GM18868 (cell line): ENCODE results near the gene GATM.
"Not testable (repeated sequence)": the region's sequence is repeated elsewhere in the genome, so short reads cannot be mapped to it uniquely, and the experiment has no call there.

Source experiments
- ATAC-seq: cut with Tn5 transposase; IDR thresholded peaks from one replicate; pipeline ENCODE4 v1.9.1; 2021; ENCODE audit warnings: mild to moderate bottlenecking, moderate library complexity; ENCODE audit not compliant: unreplicated experiment

The GATM gene

DNA sequence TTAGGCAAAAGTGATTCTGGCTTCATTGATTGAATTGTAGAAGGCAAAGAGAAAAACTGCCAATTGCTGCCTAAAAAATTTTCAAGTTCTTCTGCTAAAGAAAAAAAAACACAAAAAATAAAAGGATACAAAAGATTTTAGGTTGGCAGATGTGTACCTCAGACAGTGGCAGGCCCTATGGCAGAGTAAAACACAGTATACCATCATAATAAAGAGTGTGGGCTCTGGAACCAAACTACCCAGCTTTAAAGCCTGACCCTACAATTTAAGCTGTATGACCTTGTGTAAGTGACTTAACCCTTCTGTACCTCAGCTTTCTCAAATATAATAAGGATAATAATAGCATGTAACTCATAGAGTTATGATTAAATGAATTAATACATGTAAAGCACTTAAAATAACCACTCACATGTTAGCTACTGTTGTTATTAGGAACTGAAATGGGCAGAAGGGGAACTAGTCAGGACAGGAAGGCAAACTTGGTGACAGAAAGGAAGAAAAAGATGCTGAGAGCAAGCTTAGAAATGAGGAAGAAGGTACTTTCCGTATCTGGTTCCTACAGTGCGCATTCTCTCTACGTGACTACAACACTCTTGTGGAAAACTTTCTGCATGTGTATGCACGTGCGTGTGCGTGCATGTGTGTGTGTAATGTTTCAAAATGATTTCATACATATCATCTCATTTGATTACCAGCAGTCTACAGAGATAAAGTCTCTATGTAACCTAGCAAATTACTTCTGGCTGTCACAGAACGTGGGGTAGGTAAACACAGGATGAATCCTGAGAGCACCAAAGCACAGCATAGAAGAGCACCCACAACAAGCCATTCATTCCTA is 13.6 kb upstream of the GATM start:
- ATAC-seq, result peak; percentile 94

DNA sequence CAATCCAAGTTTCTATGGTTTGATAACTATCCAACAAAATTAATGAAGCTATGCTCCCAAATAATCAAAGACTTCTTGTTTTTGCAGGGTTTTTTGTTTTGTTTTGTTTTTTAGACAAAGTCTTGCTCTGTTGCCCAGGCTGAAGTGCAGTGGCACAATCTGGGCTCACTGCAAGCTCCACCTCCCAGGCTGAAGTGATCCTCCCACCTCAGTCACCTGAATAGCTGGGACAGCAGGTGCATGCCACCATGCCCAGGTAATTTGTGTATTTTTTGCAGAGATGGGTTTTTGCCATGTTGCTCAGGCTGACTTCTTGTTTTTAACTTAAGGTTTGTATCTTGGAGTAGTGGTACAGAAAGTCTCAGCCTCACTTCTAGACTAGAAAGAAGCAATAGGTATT is 11.0 kb upstream of the GATM start:
- ATAC-seq, result no peak

DNA sequence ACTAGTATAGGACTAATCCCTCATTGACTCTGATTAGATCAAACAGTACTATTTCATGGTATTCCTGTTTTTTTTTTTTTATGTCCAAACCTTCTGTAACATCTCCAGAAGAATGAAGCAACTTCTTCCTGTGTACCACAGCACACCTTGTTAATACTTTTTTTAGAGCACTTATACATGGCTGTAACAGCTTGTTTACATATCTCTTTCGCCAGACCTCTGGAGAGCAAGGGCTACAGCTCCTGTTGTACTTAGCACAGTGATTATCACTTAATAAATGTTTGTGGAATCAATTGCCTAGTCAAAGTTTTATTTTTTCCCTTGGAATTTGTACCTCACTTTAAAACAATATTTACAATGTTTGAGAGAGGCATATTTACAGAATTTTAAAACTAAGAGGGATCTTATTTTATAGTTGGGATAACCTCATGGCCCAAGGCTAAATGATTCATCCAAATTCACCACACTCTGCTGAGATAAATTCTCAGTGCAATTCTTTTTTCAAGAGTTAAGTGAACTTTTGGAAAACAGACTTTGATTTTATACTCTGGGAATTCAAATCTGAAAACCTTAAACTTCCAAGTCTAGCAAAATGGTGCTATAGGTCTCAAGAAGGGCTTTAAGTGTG is 9.2 kb upstream of the GATM start:
- no peak for ATAC-seq

DNA sequence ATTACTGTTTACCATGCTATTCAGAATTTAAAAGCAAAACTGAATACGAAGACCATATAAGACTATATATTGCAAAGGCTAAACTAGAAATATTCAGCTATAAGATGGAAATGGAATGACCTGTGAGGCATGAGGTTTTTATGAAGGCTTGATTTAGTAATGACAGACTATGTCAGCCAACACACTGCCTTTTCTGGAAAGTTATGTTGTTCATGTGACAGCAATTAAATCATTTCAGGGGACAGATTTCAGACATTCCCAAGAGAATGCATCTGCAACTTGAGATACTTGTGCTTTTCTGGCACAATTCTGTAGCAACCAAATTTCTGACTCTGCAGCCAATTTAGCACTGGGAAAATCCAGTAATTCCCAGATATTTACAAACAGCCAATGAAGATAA is 8.6 kb upstream of the GATM start:
- ATAC-seq, result no peak

DNA sequence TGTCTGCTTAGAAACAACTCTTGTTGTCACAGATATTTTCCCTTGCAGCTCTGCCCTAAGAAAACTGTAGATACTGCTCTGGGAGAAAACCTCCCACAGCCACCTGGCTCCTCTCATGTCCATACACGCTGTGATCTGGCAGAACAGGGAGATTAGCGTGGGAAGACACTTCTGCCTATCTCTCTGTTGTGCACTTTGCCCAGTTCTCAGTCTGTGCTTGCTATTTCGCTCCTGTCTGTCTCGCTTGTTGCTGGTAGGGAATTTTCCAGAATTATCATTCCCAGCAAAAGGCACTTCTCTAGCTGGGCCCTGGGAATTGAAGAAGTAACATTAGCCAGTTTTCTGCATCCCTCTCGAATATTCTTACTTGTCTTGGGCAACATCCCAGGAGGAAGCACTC is 8.1 kb upstream of the GATM start:
- no peak for ATAC-seq

DNA sequence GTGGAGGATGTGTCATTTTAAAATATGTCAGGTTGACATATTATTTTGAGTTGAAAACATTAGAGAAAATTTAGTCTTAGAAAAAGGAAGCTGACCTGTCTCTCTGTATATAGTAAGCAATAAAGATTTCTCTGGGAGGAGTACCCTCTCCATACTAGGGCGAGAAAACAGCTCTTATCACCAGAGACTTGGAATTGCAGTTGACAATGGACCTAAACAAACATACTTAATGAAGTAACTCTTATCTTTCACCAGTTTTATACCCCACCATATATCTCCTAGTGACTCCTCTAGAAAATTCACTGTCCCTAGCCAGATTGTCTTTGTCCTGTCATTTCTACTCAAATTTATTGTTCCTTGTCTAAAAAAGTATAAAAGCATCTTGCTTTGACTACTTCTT is 7.2 kb upstream of the GATM start:
- ATAC-seq, result no peak

DNA sequence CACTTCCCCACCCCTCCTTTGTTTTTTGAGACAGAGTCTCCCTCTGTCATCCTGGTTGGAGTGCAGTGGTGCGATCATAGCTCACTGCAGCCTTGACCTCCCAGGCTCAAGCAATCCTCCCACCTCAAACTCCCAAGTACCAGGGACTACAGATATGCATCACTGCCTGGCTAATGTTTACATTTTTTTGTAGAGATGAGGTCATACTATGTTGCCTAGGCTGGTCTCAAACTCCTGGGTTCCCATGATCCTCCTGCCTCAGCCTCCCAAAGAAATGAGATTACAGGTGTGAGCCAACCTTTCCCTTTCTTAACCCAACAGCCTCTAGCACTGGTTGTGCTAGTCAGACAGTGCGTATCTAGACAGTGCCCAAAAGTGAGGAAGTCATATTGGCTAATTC is 6.4 kb upstream of the GATM start:
- no peak for ATAC-seq

DNA sequence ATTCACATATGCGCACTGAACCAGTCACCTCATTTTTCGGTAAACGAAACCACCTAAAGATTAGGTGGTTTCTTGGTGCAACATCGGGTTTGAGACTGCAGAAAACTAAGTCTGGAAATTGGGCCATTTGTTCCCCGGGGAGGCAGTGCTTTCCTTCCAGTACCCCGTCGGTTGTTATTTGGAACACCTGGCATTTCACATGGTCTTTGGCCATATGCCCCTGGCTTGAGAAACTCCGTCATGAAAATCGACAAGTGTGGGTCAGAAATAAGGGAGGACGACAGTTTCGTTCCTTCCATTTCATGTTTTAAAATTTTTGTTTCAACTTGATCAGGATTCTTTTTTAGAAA is 544 bp upstream of the GATM start:
- no peak for ATAC-seq

DNA sequence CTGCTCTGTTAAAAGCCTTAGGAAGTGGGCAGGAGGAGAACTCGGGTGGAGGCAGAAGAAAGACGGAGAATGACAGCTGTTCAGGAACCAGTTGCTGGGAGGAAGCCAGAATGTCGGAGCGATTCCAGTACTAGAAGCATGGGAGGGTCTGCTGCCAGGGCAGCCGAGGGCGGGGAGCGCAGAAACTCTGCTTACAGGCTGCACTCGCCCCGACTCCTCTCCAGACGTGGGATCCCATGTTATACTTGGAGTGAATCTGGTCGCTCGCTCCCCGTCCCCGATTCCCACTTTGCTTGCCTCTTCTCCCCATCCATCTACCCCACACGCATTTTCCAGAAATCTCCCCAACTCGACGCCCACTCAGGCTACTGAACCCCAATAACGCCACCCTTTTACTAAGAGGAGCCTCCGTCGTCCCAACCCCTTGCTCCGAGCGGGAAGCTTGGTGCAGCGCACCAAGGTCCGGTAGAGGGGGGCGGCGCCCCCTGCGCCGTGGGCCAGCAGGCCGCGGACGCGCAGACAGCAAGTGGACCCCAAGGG is 665 bp downstream of the GATM start:
- peak; percentile 21 for ATAC-seq

DNA sequence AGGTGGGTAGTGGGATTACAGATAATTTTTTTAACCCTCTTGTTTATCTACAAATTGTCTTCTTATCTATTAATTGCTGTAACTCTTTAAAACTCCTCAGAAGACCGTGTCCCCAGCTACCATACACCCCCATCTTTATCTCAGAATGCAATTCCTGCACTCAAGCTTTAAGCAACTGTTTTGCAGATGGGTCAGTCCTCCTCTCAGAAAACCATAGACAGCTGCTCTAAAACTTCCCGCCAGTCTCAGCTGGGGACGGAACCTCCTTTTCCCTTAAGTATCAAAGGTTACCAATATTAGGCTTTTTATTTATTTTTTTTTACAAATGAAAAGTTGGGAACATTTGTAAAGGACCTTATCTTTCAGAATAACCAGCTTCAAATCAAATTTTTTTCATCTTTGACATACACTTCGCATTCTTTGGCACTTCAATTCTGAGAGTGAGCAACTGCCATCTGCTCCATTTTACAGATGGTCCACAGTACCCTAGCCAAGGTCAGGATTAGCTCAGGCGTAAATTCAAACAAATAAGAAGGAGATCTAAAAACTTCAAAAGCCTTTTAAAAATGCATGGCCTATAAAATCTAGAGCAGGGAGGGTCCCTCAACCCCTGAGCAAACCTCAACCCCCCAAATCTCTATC is 1.3 kb downstream of the GATM start:
- no peak for ATAC-seq

DNA sequence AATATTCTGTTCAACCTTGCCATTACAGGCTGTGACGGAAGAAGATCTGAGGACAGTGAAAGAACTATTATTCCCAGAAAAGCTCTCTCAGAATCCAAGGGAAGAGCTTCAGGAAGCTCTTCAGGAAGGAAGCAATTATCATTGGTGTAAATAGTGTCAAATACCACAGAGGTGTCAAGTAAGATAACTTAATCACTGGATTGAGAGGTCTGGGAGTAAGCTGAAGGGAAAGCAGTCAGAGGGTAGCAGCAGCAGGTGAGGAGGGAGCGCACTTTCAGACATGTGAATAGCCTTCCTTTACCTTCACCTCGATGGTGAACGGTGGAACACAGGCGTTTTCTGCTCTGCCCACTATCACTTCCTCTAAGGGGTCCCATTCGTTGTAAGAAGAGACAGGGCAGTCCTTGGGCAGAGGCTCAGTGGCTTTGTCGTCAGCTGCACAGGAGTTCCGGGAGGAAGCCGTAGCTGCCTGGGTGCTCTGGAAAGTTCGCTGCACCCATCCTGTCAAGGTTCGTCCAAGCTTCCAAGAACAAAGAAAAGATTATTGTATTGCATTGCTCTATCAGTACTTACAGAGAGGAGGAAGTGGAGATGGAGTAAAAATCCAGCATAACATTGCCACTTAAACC is 1.9 kb downstream of the GATM start:
- no peak for ATAC-seq

DNA sequence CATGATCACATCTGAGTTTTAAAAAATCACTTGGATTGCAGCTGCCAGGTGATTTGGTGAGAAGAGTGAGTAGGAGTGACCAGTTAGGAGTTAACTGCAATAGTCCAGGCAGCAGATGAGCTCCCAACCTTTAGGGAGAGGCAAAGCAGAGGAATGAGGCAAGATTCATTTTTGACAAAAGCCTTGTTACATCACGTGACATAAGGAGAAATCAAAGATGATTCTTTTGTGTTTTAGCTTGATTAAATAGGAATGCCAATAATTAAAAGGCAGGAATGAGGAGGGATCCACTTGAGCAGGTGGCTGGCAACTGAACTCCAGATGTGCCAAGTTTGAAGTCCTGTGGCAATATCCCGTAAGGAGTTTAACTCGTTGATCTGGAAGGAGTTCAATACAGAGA is 2.5 kb downstream of the GATM start:
- no peak for ATAC-seq

DNA sequence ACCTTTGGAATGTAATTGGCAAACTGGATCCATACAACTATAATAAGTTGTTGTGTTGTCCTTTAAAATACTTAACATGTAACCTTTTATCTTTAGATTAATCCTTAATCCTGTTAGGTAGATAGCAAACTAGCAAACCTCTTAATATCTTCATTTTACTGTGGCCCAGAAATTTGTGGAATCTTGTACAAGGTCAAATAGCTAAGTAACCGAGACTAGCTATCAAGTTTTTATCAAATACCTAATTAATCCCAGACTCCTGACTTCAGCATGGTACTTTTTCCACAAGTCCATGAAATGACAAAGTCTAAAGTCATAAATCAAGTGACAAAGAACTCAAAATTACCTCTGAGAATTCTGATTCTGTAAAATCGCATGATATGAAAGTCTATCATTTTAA is 4.4 kb downstream of the GATM start:
- ATAC-seq, result no peak

DNA sequence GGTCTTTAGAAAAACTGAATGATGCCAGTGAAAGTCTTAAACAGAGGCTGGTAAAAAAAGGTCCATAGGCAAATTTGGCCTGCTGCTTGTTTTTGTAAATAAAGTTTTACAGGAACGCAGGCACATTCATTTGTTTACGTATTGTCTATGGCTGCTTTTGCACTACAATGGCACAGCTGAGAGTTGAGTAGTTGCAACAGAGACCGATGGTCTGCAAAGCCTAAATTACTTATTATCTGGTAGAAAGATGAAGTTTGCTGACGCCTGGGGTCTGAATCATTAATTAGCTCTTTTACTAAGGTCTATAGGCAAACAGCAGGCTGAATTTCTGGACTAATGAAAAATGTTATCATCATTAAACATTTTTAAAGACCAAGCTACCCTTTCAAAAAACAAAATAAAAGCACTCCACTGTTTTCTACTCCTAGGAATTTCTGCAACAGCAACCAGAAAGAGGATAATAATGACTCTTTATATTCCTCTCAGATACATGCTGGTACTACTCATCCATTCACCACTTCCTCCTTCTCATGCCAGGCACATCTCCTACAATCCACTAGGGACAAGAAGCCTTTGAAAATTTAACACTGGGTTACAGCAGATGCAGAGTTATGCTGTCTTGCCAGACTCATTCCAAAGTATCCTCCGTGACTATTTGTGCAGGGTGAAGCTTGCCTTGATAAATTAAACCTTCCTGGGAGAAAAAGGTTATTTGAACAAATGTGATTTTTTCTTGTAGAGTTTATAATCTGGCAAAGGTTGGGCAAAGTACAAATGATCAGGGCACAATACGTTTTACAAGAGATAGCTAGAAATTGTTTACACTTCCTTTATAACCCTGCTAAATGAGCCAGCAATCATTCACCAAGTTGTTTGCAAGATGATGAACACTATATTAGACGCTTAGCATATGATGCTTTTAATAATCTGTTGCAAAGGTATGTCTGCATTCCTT is 6.0 kb downstream of the GATM start:
- no peak for ATAC-seq

DNA sequence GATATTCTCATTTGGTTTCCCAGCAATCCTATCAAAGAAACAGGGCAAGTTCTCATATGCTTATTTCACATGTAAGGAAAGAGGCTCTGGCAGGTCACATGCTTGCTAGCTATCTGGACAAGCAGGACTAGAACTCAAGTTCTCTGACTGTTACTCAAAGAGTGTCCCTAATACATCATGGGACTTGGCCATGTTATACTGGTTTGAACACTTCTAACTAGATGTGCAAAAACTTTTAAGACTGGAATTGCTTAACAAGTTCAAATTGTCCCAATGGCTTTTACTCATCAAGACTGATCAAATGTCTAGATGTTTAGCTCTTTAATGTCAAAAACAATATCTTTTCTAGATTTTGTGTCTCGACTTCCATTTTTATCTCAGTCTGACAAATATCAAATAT is 6.8 kb downstream of the GATM start:
- ATAC-seq, result no peak

DNA sequence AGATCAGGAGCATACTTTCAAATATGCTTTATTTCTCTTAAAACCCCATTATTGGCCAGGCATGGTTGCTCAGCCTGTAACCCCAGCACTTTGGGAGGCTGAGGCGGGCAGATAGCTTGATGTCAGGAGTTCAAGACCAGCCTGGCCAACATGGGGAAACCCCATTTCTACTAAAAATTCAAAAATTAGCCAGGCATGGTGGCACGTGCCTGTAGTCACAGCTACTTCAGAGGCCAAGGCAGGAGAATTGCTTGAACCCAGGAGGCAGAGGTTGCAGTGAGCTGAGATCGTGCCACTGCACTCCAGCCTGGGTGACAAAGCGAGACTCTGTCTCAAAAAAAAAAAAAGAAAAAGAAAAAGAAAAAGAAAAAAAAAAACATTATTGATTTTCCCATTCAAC is 8.3 kb downstream of the GATM start:
- ATAC-seq, result not testable (repeated sequence)

DNA sequence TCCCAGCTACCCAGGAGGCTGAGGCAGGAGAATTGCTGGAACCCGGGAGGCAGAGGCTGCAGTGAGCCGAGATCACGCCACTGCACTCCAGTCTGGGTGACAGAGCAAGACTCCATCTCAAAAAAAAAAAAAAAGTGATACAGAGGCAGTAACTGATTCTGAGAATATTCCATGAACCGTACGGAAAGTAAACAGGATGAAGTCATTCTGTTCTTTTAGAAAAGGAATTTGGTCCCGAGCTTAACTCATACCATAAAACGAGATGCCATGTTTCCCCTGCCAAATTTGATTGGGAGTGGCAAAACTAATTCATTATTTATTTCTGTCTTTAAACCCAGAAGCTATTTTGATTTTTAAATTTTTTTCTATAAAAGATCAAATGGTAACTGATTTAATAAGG is 11.1 kb downstream of the GATM start:
- not testable (repeated sequence) for ATAC-seq

DNA sequence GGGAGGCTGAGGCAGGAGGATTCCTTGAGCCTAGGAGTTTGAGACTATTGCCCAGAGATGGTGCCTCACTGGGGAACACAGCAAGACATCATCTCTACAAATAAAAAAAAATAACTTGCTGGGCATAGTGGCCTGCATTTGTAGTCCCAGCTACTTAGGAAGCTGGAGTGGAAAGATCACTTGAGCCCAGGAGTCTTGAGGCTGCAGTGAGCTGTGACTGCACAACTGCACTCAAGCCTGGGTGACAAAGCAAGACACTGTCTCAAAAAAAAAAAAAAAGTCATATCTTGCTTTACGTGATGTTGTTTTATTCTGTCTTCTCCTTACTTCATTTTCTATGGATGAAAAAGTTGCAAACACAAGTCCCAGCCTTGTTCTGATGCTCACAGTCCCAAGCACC is 14.1 kb downstream of the GATM start:
- no peak for ATAC-seq

DNA sequence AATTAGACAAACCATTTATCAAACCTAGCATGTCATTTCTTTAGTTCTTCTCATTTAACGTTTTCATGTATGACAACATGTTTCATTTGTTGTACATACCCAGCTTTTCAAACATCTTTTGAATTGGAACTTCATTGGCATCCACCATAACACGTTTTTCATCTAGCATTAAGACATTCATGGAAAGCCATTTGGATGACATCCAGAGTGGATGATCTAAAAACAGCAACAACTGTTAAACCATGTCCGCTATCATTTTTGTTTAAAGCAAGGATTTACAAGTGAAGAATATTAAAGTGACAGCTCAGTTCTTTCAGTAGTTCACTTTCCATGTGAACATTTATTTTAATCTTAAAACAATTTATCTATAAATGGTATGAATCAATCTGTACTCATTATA is 14.5 kb downstream of the GATM start:
- ATAC-seq, result no peak

DNA sequence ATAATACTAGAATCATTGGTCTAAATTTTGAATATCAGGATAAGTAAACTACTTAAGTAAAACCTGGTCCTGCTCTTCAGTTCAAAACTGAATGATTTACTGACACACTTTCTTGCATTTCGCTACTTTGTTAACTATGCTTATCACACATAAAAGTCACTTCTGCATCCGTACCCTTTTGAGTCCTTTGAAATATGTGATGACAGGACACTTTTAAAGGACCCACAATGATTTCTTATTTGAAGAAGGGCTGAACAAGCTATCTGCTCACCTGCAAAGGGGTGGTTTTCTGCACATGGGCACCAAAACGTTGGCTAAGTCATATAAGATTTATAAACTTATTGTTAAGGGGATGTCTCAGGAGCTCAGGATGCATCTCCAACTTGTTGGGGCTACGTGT is 15.0 kb downstream of the GATM start:
- ATAC-seq, result no peak
